ENCODE measurements around the gene AUTS2. TPM values are rescaled to one million over a fixed set of nuclear protein-coding genes. Genes with fewer than 3 reads are reported as not detected.
A peak's percentile ranks its signal among the peaks of the same experiment; 100 is the strongest.

AUTS2 gene
- total RNA-seq, 5 donors from 2014 or later (not counting 1 experiment from before 2014, with no cell fraction given), result 10.6 to 66.2 (median 37.6) TPM

DNA sequence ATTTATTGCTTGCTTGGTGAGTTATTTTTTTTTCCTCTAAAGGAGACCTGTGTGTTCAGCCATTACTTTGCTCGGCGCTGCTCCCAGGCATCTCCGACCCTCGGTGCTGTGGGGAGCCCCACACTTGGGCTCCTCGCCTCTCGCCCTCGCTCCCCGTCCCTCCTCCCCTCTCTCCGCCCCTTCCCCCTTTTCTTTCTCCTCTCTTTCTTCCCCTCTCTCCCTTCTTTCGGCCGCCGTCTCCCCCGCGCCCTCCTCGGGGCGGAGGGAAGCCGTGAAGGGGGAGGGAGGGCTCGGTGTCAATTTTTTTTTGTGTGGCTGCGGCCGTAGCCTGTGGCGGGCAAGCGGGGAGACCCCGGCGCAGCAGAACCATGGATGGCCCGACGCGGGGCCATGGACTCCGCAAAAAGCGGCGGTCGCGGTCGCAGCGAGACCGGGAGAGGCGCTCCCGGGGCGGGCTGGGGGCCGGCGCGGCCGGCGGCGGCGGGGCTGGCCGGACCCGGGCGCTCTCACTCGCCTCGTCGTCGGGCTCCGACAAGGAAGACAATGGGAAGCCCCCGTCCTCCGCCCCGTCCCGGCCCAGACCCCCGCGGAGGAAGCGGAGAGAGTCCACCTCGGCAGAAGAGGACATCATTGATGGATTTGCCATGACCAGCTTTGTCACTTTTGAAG is 1.1 kb downstream of the AUTS2 start:
- peaks cover 12 to 26% of the 10 kb centered on the region in 2 donors for H3K27me3 Mint-ChIP-seq
- H3K27me3 ChIP-seq (replicated peaks in 1 of 2; ENCODE audit: control insufficient read depth in 2 of 2, extremely low read depth in 1 of 2, insufficient read depth in 2 of 2, low read length in 1 of 2), result peaks cover 2 to 29% of the 10 kb centered on the region in 2 experiments
- POLR2A ChIA-PET, result no interaction called here
- H3K27ac Mint-ChIP-seq, result no peak overlapping the region
- peaks cover 14 to 18% (median 16%) of the 10 kb centered on the region in 3 donors for H3K4me1 Mint-ChIP-seq
- H3K36me3 ChIP-seq (ENCODE audit: control insufficient read depth in 2 of 2, extremely low read depth in 1 of 2, insufficient read depth in 1 of 2, low read length in 1 of 2), result no peaks in the 10 kb centered on the region
- under 1% methylated on average over 50 of the region's 61 CpGs for WGBS (ENCODE audit: insufficient coverage)
- H3K4me1 ChIP-seq (ENCODE audit: control insufficient read depth in 1 of 2, extremely low read depth in 1 of 2, insufficient read depth in 2 of 2, low read length in 2 of 2), result peaks cover 25 to 37% of the 10 kb centered on the region in 2 experiments
- H3K9me3 ChIP-seq, result no peaks in the 10 kb centered on the region
- H3K4me3 Mint-ChIP-seq, result peak overlapping the region in 2 of 3 donors; percentile 76 to 78
- ATAC-seq (replicated peaks in 1 of 4), result no peak
- no peak for DNase-seq
- no peak overlapping the region for H3K27ac ChIP-seq (ENCODE audit: low read length)
- no peaks in the 10 kb centered on the region for H3K9me3 Mint-ChIP-seq
- CTCF ChIA-PET, result no interaction called here
- H3K36me3 Mint-ChIP-seq, result no peaks in the 10 kb centered on the region
- H3K4me3 ChIP-seq (ENCODE audit: control insufficient read depth in 1 of 2, extremely low read depth in 1 of 2, low read length in 1 of 2), result peak overlapping the region; percentile 58 to 95

DNA sequence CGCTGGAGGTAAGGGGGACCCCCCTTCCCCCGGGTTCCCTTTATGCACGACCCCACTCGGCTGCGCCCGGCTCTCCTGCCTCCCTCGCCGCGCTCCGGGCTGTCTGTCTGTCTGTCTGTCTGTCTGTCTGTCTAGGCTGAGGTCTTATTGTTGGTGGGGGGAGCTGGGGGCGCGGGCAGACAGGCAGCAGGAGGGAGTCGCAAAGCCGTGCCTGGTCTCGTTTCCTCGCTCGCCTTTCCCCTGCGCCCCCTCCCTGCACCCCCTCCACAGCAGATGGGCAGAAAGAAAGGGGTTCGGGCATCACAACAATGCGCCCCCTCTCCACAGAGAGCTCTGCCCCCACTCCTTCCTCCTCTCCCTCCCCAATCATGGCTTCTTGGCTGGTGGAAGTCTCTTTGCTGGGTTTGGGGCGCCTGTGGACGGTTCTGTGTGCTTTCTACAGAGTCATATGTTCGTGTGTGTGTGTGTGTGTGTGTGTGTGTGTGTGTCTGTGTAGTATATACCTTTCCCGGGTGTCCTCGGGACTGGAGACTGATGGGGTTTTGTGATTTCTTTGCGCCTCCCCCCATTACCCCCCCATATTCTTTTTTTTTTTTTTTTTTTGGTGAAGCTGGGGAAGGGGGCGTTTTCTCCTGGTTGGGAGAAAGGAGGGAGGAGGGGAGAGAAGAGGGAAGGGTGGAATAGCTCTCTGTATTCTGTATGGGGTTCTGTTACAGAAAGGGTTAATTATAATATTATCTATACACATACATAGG is 1.9 kb downstream of the AUTS2 start:
- POLR2A ChIA-PET, result interaction anchor here in 1 of 2 donors (0.6 kb wide), 1 partner anchor 17 kb away, joined by 4 read pairs; no protein-coding TSS in a partner anchor
- H3K9me3 Mint-ChIP-seq, result no peaks in the 10 kb centered on the region
- WGBS (ENCODE audit: insufficient coverage), result 0% methylated on average over 2 of the region's 27 CpGs
- Histone ChIP-seq H3K4me1 (ENCODE audit: control insufficient read depth in 1 of 2, extremely low read depth in 1 of 2, insufficient read depth in 2 of 2, low read length in 2 of 2) (peaks cover 29 to 40% of the 10 kb centered on the region in 2 experiments), H3K4me3 (ENCODE audit: control insufficient read depth in 1 of 2, extremely low read depth in 1 of 2, low read length in 1 of 2) (peak overlapping the region; percentile 58 to 95), H3K27ac (ENCODE audit: low read length) (no peak overlapping the region), H3K36me3 (ENCODE audit: control insufficient read depth in 2 of 2, extremely low read depth in 1 of 2, insufficient read depth in 1 of 2, low read length in 1 of 2) (no peaks in the 10 kb centered on the region), H3K27me3 (replicated peaks in 1 of 2; ENCODE audit: control insufficient read depth in 2 of 2, extremely low read depth in 1 of 2, insufficient read depth in 2 of 2, low read length in 1 of 2) (peaks cover 2 to 29% of the 10 kb centered on the region in 2 experiments), H3K9me3 (no peaks in the 10 kb centered on the region)
- CTCF ChIA-PET, result interaction anchor here in 1 of 2 donors (0.6 to 0.7 kb wide), 2 partner anchors 900 to 1118 kb away, joined by 3 to 8 read pairs; no protein-coding TSS in a partner anchor
- no peaks in the 10 kb centered on the region for H3K36me3 Mint-ChIP-seq
- H3K4me1 Mint-ChIP-seq, result peaks cover 14 to 18% (median 16%) of the 10 kb centered on the region in 3 donors
- ATAC-seq (replicated peaks in 1 of 4) (no peak), DNase-seq (peak in 2 of 35 experiments; percentile 4 to 12)
- peak overlapping the region in 2 of 3 donors; percentile 62 to 69 for H3K4me3 Mint-ChIP-seq
- H3K27me3 Mint-ChIP-seq, result peaks cover 12 to 26% of the 10 kb centered on the region in 2 donors
- no peak overlapping the region for H3K27ac Mint-ChIP-seq

DNA sequence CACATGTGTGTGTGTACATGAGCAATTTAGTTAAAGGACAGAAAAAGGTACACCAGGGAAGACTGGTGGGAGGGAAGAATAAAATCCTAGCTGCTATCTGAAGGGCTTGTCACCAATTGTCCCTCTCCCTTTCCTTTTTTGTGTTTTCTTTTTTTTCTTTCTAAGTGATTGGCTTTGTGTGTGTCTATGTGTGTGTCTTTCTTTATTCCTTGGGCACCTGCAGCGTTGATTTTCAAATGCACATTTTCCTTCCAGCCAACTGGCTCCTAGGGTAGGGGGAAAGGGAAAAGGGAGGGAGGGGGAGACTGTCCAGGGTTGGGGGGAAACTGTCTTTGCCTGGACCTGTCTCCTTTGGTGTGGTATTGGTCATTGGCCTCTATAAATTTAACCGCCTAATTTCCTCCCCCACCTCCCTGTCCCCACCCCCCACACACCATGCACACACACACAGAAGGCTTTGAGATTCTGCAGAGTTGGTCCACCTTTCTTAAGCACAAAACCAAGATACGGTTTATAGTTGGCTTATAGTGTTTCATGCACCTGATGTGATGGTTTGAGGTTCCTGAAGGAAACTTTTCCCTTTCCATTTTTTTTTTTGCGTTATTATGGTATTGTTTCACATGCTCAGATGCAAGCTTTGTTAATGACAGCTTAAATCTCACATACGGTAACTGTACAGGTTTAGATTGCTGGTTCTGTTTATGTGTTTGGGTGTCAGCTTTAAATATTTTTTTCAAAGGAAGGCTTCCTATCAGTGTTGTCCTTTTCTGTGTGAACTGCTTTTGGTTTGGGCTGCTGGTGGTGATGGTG is 2.6 kb downstream of the AUTS2 start:
- H3K9me3 ChIP-seq, result no peaks in the 10 kb centered on the region
- ChIA-PET CTCF (interaction anchor here in 1 of 2 donors (0.6 to 0.7 kb wide), 2 partner anchors 901 to 1117 kb away, joined by 3 to 8 read pairs; no protein-coding TSS in a partner anchor), POLR2A (interaction anchor here in 1 of 2 donors (0.6 kb wide), 2 partner anchors 14 to 16 kb away, joined by 3 to 4 read pairs; no protein-coding TSS in a partner anchor)
- ATAC-seq (replicated peaks in 1 of 4) (no peak), DNase-seq (no peak)
- peaks cover 14 to 18% (median 16%) of the 10 kb centered on the region in 3 donors for H3K4me1 Mint-ChIP-seq
- H3K36me3 ChIP-seq (ENCODE audit: control insufficient read depth in 2 of 2, extremely low read depth in 1 of 2, insufficient read depth in 1 of 2, low read length in 1 of 2), result no peaks in the 10 kb centered on the region
- 83% methylated on average over 1 of the region's 5 CpGs for WGBS (ENCODE audit: insufficient coverage)
- H3K27ac ChIP-seq (ENCODE audit: low read length), result no peak overlapping the region
- no peak overlapping the region for H3K4me3 ChIP-seq (ENCODE audit: control insufficient read depth in 1 of 2, extremely low read depth in 1 of 2, low read length in 1 of 2)
- H3K36me3 Mint-ChIP-seq, result no peaks in the 10 kb centered on the region
- H3K27me3 Mint-ChIP-seq, result peaks cover 12 to 25% of the 10 kb centered on the region in 2 donors
- H3K27ac Mint-ChIP-seq, result no peak overlapping the region
- peak overlapping the region in 1 of 3 donors; percentile 39 for H3K4me3 Mint-ChIP-seq
- peaks cover 29 to 40% of the 10 kb centered on the region in 2 experiments for H3K4me1 ChIP-seq (ENCODE audit: control insufficient read depth in 1 of 2, extremely low read depth in 1 of 2, insufficient read depth in 2 of 2, low read length in 2 of 2)
- H3K9me3 Mint-ChIP-seq, result no peaks in the 10 kb centered on the region
- H3K27me3 ChIP-seq (replicated peaks in 1 of 2; ENCODE audit: control insufficient read depth in 2 of 2, extremely low read depth in 1 of 2, insufficient read depth in 2 of 2, low read length in 1 of 2), result peaks cover 2 to 29% of the 10 kb centered on the region in 2 experiments

DNA sequence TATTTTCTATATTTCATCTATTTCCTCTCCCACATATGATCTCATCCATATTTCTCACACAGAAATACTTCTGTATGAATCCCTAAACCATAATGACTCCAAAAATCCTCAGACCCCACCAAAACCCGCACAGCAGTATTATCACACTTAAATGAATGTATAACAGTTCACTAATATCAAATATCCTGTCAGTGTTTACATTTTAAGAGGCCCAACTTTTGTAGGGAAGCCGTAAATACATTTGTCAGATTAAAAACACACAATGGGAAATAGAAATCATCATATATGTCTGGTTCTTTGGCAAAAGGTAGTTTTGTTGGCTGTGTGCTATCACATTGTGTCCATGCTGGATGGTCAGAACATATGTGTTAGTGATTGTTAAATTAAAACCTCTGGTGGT is 4.2 kb downstream of the AUTS2 start:
- Histone ChIP-seq H3K4me3 (ENCODE audit: control insufficient read depth in 1 of 2, extremely low read depth in 1 of 2, low read length in 1 of 2) (no peak overlapping the region), H3K4me1 (ENCODE audit: control insufficient read depth in 1 of 2, extremely low read depth in 1 of 2, insufficient read depth in 2 of 2, low read length in 2 of 2) (peaks cover 29 to 33% of the 10 kb centered on the region in 2 experiments), H3K27me3 (replicated peaks in 1 of 2; ENCODE audit: control insufficient read depth in 2 of 2, extremely low read depth in 1 of 2, insufficient read depth in 2 of 2, low read length in 1 of 2) (peaks cover 2 to 26% of the 10 kb centered on the region in 2 experiments), H3K36me3 (ENCODE audit: control insufficient read depth in 2 of 2, extremely low read depth in 1 of 2, insufficient read depth in 1 of 2, low read length in 1 of 2) (no peaks in the 10 kb centered on the region), H3K9me3 (no peaks in the 10 kb centered on the region), H3K27ac (ENCODE audit: low read length) (no peak overlapping the region)
- H3K9me3 Mint-ChIP-seq, result no peaks in the 10 kb centered on the region
- POLR2A ChIA-PET, result no interaction called here
- H3K4me3 Mint-ChIP-seq, result no peak overlapping the region
- no CpG with 5 or more reads among the region's 2 CpGs for WGBS (ENCODE audit: insufficient coverage)
- DNase-seq (no peak), ATAC-seq (replicated peaks in 1 of 4) (no peak)
- peaks cover 19 to 22% of the 10 kb centered on the region in 2 donors for H3K27me3 Mint-ChIP-seq
- no peaks in the 10 kb centered on the region for H3K36me3 Mint-ChIP-seq
- H3K4me1 Mint-ChIP-seq, result peaks cover 9 to 16% (median 13%) of the 10 kb centered on the region in 3 donors
- H3K27ac Mint-ChIP-seq, result no peak overlapping the region
- CTCF ChIA-PET, result no interaction called here

DNA sequence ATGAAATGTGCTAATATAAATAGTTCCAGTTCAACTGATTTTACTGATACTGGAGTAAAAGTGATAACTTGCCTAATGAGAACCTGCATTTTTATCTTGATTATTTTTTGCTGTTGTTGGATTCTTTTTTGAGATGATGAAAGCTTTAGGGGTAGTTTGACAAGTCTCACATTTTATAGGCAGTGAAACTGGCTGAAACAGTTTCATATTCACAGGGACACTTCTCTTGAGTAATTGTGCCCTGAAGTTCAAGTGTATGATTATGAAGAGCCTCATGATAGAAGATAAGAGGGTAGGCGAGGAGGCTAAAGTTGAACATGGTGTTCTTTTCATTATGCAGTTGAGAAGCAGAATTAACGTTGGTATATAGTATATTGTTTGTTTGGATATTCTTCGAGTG is 5.1 kb downstream of the AUTS2 start:
- no peak overlapping the region for H3K4me3 Mint-ChIP-seq
- peaks cover 19 to 22% of the 10 kb centered on the region in 2 donors for H3K27me3 Mint-ChIP-seq
- H3K4me1 Mint-ChIP-seq, result peaks cover 9 to 16% (median 13%) of the 10 kb centered on the region in 3 donors
- no peak overlapping the region for H3K27ac Mint-ChIP-seq
- ATAC-seq (replicated peaks in 1 of 4), result peak in 1 of 4 experiments; percentile 4
- H3K27ac ChIP-seq (ENCODE audit: low read length), result no peak overlapping the region
- no peaks in the 10 kb centered on the region for H3K9me3 ChIP-seq
- ChIA-PET POLR2A (interaction anchor here in 1 of 2 donors (0.6 kb wide), 1 partner anchor 1112 kb away, joined by 3 read pairs; no protein-coding TSS in a partner anchor), CTCF (no interaction called here)
- peaks cover 2 to 27% of the 10 kb centered on the region in 2 experiments for H3K27me3 ChIP-seq (replicated peaks in 1 of 2; ENCODE audit: control insufficient read depth in 2 of 2, extremely low read depth in 1 of 2, insufficient read depth in 2 of 2, low read length in 1 of 2)
- WGBS (ENCODE audit: insufficient coverage), result 42% methylated on average over 3 of the region's 3 CpGs
- H3K36me3 ChIP-seq (ENCODE audit: control insufficient read depth in 2 of 2, extremely low read depth in 1 of 2, insufficient read depth in 1 of 2, low read length in 1 of 2), result no peaks in the 10 kb centered on the region
- H3K4me1 ChIP-seq (ENCODE audit: control insufficient read depth in 1 of 2, extremely low read depth in 1 of 2, insufficient read depth in 2 of 2, low read length in 2 of 2), result peaks cover 29 to 30% of the 10 kb centered on the region in 2 experiments
- no peak for DNase-seq
- no peak overlapping the region for H3K4me3 ChIP-seq (ENCODE audit: control insufficient read depth in 1 of 2, extremely low read depth in 1 of 2, low read length in 1 of 2)
- H3K9me3 Mint-ChIP-seq, result no peaks in the 10 kb centered on the region
- no peaks in the 10 kb centered on the region for H3K36me3 Mint-ChIP-seq

All from T-cell (primary cell).